LNCAP (cell line): ENCODE measurements around the gene MYLIP.

Experiments
- TF ChIP-seq, protein P1 (sequence below): fragments of 450-650 bp; IDR thresholded peaks from 2 replicates; pipeline ENCODE4 v1.5.1; 2017; ENCODE audit warnings: mild to moderate bottlenecking

Gene MYLIP

DNA sequence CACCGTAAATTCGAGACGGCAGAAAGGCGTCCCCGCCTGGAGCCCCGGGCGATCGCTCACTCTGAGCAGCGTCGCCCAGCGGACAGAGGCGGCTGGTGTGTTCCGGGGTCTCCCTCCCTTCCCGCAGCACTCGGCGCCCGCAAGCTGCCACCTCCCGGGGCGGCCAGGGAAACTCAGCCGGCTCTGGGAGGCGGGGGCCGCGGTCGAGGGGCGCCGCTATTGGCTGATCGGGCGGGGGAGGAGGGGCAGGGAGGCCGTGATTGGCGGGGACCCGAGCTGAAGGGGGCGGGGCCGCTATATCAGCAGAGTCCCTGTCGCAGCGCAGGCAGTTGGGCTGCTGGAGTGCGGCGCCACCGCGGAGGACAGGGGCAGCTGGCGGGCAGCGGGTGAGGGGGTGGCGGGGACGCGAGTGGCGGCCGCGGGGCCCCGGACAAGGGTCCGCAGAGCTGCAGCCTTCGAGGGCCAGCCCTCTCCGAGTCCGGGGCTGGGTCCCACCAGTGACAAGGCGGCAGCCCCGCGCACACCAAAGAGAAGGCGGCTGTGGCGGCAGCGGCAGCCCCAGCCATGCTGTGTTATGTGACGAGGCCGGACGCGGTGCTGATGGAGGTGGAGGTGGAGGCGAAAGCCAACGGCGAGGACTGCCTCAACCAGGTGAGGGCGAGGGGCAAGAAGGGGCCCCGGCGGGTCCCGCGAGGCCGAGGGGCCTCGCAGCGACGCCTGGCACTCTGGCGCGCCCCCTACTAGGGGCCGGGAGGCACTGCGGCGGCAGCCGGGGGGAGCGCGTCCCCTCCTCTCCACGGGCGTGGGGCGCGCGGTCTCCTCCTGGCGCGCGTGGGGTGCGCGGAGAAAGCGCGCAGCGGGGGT lies at the start of gene MYLIP:
MYLIP (plus strand) TSS at position 328 of the 864 bp plus-strand sequence; CDS start at position 565, 237 bp downstream.
- TF ChIP-seq, protein P1, sequence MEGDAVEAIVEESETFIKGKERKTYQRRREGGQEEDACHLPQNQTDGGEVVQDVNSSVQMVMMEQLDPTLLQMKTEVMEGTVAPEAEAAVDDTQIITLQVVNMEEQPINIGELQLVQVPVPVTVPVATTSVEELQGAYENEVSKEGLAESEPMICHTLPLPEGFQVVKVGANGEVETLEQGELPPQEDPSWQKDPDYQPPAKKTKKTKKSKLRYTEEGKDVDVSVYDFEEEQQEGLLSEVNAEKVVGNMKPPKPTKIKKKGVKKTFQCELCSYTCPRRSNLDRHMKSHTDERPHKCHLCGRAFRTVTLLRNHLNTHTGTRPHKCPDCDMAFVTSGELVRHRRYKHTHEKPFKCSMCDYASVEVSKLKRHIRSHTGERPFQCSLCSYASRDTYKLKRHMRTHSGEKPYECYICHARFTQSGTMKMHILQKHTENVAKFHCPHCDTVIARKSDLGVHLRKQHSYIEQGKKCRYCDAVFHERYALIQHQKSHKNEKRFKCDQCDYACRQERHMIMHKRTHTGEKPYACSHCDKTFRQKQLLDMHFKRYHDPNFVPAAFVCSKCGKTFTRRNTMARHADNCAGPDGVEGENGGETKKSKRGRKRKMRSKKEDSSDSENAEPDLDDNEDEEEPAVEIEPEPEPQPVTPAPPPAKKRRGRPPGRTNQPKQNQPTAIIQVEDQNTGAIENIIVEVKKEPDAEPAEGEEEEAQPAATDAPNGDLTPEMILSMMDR, result peak; percentile 64

DNA sequence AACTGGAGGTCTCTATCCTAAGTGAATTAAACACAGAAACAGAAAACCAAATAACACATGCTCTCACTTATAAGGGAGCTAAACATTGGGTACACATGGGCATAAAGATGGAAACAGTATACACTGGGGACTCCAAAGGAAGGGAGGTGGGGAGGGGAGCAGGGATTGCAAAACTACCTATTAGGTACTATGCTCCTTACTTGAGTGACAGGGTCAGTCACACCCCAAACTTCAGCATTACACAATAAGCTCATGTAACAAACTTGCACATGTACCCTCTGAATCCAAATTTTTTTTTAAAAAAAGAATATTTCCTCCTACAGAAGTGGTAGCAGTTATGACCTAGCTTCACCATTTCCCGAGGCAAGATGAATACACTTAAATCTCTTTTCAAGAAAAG lies 49.5 kb upstream of the MYLIP start:
- TF ChIP-seq, protein P1, result no peak

DNA sequence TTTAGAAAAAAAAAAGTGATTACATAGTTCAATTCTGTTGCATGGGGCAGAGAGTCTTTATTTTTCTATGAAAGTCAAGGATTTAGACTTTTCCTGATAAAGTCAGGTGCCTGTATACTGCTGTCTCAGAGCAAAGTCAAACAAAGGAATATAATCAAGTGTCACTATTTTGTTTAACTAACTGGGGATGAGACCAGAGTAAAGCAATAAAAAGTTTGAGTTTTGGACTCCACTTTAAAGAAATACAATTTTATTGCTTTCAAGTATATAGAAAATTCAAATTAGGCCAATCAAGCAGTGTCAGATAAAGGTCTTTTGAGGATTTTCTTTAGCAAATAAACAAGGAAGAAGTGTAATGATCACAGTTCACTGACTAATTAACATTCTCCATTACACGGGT lies 48.7 kb upstream of the MYLIP start:
- TF ChIP-seq, protein P1, result no peak

DNA sequence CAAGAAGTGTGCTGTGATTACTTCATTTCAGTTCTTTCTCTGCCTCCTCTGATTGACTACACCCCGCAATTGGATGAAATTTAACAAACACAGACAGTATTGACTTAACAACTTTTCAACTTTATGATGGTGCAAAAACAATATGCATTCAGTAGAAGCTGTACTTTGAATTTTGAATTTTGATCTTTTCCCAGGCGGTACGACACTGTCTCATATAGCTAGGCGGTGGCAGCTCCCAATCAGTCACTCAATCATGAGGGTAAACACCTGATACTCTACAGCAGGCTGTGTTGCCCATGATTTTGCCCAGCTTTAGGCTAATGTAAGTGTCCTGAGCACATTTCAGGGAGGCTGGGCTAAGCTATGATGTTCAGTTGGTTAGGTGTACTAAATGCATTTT lies 47.6 kb upstream of the MYLIP start:
- TF ChIP-seq, protein P1, result no peak

DNA sequence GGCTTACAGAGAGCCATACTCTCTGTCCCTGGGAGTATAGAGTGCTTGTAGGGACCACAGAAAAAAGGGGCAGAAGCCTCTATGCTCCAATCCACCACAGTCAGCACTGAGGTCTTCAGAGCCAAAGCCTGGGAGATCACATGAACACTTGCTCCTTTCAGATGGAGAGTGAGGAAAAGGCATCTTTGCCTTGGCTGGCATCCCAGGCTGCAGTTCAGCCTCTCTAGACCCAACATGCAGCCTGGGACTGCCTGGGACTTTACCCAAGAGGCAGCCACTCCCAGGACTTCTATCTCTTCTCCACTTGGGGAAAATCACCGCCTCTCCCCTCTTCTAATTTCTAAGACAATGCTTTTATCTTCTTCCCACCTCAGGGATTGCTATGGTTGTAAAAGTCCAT lies 46.5 kb upstream of the MYLIP start:
- TF ChIP-seq, protein P1, result no peak

DNA sequence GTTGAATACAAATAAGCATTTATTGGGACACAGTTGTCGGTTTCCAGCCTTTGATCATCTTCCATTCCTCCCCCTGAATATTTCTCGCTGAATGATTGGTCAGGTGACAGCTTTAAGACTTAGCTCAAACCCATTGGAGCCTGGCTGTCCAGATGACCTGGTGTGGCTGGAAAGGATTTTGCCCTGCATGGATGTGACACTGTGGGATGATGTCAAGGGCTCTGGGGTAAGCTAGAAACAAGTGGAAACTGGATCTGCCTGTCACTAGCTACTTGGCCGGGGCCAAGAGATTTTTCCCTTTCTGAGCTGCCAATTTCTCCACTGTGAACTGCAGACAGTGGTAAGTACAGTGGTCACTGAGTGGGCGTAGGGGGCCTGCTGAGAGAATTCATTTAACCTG lies 41.9 kb upstream of the MYLIP start:
- TF ChIP-seq, protein P1, result no peak

DNA sequence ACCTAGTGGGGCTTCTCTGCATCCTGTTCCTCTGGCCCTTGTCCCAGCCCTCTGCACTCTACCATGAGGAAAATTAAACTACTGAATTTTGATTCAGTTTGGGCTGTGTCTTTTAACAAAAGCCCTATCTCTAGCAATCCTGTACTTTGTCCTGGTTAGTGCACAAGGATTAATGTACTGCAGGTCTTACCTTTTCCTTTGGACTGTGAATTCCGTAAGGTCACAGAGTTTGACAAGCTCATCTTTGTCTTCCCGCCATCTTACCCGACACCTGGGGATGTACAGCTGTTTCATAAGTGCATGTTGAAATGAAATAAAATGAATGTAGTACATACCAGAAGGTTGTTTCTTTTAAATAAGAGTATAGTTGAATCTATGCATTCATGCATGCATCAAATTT lies 41.5 kb upstream of the MYLIP start:
- TF ChIP-seq, protein P1, result no peak
